Measurements from ENCODE around the gene HPX.

- TF ChIP-seq CTCF (IDR thresholded peaks at IDR 0.05; ENCODE audit: low read depth, low read length) (no peak), EZH2phosphoT487 (IDR thresholded peaks at IDR 0.05; ENCODE audit: low read depth) (no peak)
Measured at GRCh38 chr11:6411594-6412031, 29.2 kb downstream of the HPX start.
